Astrocyte of the cerebellum (primary cell): ENCODE measurements around the gene TBC1D19.

Source experiments
- DNase-seq: peaks from one replicate; pipeline ENCODE4 v3.0.0-alpha.2; 2011; ENCODE audit warnings: low read depth
- H3K4me3 ChIP-seq: 2 replicates; pipeline ENCODE4 v1.5.1; 2011; ENCODE audit warnings: mild to moderate bottlenecking, low read depth, low read length, moderate library complexity
- CTCF ChIP-seq: IDR thresholded peaks from 2 replicates; pipeline ENCODE4 v1.5.1; 2012; ENCODE audit warnings: low read length, low read depth, moderate library complexity, mild to moderate bottlenecking; ENCODE audit errors: missing control alignments
- in situ Hi-C: cut with HindIII; loops from 2 replicates; pipeline ENCODE4 v1.10.0; 2017; ENCODE audit warnings: low sequenced_read_pairs

The TBC1D19 gene

GRCh38 chr4:26791346-26791745 is 207.5 kb downstream of the TBC1D19 start:
- no peak for DNase-seq
- in situ Hi-C loops: no loop called here
- TF ChIP-seq CTCF: no peak
- no peak overlapping the region for H3K4me3 ChIP-seq

GRCh38 chr4:26792639-26793038 is 208.8 kb downstream of the TBC1D19 start:
- no peak overlapping the region for H3K4me3 ChIP-seq
- in situ Hi-C loops: no loop called here
- DNase-seq: no peak
- no peak for TF ChIP-seq CTCF

- in situ Hi-C loops: no loop called here
- TF ChIP-seq CTCF: no peak
- DNase-seq: no peak
- no peak overlapping the region for H3K4me3 ChIP-seq
These were observed 209.9 kb downstream of the TBC1D19 start for GRCh38 chr4:26793735-26794134.

GRCh38 chr4:26796081-26796480 is 212.2 kb downstream of the TBC1D19 start:
- TF ChIP-seq CTCF: no peak
- no peak for DNase-seq
- no peak overlapping the region for H3K4me3 ChIP-seq
- in situ Hi-C loops: no loop called here

GRCh38 chr4:26802790-26803189 is 218.9 kb downstream of the TBC1D19 start:
- in situ Hi-C loops: no loop called here
- TF ChIP-seq CTCF: no peak
- no peak for DNase-seq
- H3K4me3 ChIP-seq: no peak overlapping the region

GRCh38 chr4:26803211-26803861 is 219.5 kb downstream of the TBC1D19 start:
- no peak for DNase-seq
- in situ Hi-C loops: no loop called here
- no peak overlapping the region for H3K4me3 ChIP-seq
- TF ChIP-seq CTCF: no peak
